Measurements from ENCODE around the gene NYAP2. TPM values are rescaled to one million over a fixed set of nuclear protein-coding genes. Genes with fewer than 3 reads are reported as not detected.

NYAP2 gene
- total and polyA plus RNA-seq, 10 of the 15 experiments (the other 5 are each of a cell fraction or from before 2014, with no cell fraction given), result 0.03 TPM; not detected in 9

GRCh38 chr2:225425284-225425683 is 25.8 kb downstream of the NYAP2 start:
- TF ChIP-seq LARP7 (IDR thresholded peaks at IDR 0.05) (no peak), BRCA1 (IDR thresholded peaks at IDR 0.05; ENCODE audit: low read depth, low read length) (no peak), BCLAF1 (IDR thresholded peaks at IDR 0.05) (no peak), NFYB (IDR thresholded peaks at IDR 0.05; ENCODE audit: insufficient read depth, low read depth, low read length) (no peak), PRDM15 (CRISPR knock-in tag; IDR thresholded peaks at IDR 0.05) (no peak), ZZZ3 (IDR thresholded peaks at IDR 0.05; ENCODE audit: control insufficient read depth, insufficient read length, low read depth) (no peak), PAX5 (IDR thresholded peaks at IDR 0.05; ENCODE audit: borderline replicate concordance, low read depth, low read length) (no peak), NFXL1 (IDR thresholded peaks at IDR 0.05; ENCODE audit: borderline replicate concordance) (no peak), ZSCAN29 (IDR thresholded peaks at IDR 0.05) (no peak)
- Histone ChIP-seq H3K4me1 (ENCODE audit: control insufficient read depth, insufficient read depth, low read length) (no peaks in the 10 kb centered on the region), H3K27me3 (replicated peaks in 1 of 2; ENCODE audit: control insufficient read depth in 2 of 2, insufficient read depth in 2 of 2, low read length in 1 of 2) (no peaks in the 10 kb centered on the region; a peak in 1 of 4 replicates), H3K9me3 (replicated peaks; ENCODE audit: control insufficient read depth, insufficient read depth, low read length) (no peaks in the 10 kb centered on the region), H3K27ac (ENCODE audit: control insufficient read depth, insufficient read depth) (no peak overlapping the region), H3K4me2 (ENCODE audit: control insufficient read depth, insufficient read depth) (no peak overlapping the region), H3K9ac (ENCODE audit: control insufficient read depth, insufficient read depth, low read length) (no peak overlapping the region), H2AFZ (ENCODE audit: control insufficient read depth, low read depth, low read length) (no peak overlapping the region), H4K20me1 (ENCODE audit: control insufficient read depth, insufficient read depth) (no peaks in the 10 kb centered on the region), H3K79me2 (ENCODE audit: control insufficient read depth, insufficient read depth, low read length) (no peaks in the 10 kb centered on the region), H3K36me3 (ENCODE audit: control insufficient read depth in 2 of 2, insufficient read depth in 2 of 2, low read length in 1 of 2) (no peaks in the 10 kb centered on the region), H3K4me3 (no peak overlapping the region)
- intact Hi-C loops (cut with micrococcal nuclease; ENCODE audit: unreplicated experiment), result no loop called here
- BruUV-seq (replicated peaks), result no TSS peak
- FAIRE-seq, result no peak
- POLR2A ChIA-PET, result no interaction called here
- DNase-seq (ENCODE audit: low read depth, low spot score), result no peak
- 0% methylated on average over 1 of the region's 1 CpG for WGBS (ENCODE audit: insufficient coverage, insufficient replicate concordance, low lambda C conversion rate, missing lambda C conversion rate)
- RAD21 ChIA-PET (ENCODE audit: unreplicated experiment), result no interaction called here
- CTCF ChIA-PET, result interaction anchor here (0.6 kb wide), 1 partner anchor 365 kb away, joined by 3 read pairs; no protein-coding TSS in a partner anchor
- SMC1A ChIA-PET (ENCODE audit: uncharacterized antibody, unreplicated experiment), result interaction anchor here (0.7 kb wide), 1 partner anchor 164 kb away, joined by 3 read pairs; no protein-coding TSS in a partner anchor
- ATAC-seq, result no peak
- in situ Hi-C loops (cut with MboI), result no loop called here

Measured in GM12878 (cell line).